ENCODE data around the gene MYL6B. TPM values are rescaled to one million over a fixed set of nuclear protein-coding genes. Genes with fewer than 3 reads are reported as not detected.
"Not testable (repeated sequence)": the region's sequence is repeated elsewhere in the genome, so short reads cannot be mapped to it uniquely, and the experiment has no call there.

MYL6B gene
- total and polyA plus RNA-seq, 12 donors, result 31.9 to 64.0 (median 49.9) TPM

GRCh38 chr12:56116267-56117081, 35.9 kb upstream of the MYL6B start, which contains the start of gene RPL41:
Gene RPL41, plus strand, starts transcription at chr12:56116633.
- peak within 1 kb of the TSS; percentile 53 to 84 (median 74) for H3K4me3 ChIP-seq
- no peaks in the 10 kb centered on the region for H3K9me3 ChIP-seq
- intact Hi-C loops (cut with DNase I), result loop anchor here in 6 of 10 donors (5.0 to 10.0 kb wide), 8 partner anchors 39 to 382 kb away; partner anchors contain the start of genes SPRYD4 (in 4 of the 6), GDF11 (in 1 of the 6), NABP2 (in 1 of the 6) and RNF41 (in 1 of the 6)
- no peaks in the 10 kb centered on the region for H3K27me3 ChIP-seq
- TF ChIP-seq, protein P1, sequence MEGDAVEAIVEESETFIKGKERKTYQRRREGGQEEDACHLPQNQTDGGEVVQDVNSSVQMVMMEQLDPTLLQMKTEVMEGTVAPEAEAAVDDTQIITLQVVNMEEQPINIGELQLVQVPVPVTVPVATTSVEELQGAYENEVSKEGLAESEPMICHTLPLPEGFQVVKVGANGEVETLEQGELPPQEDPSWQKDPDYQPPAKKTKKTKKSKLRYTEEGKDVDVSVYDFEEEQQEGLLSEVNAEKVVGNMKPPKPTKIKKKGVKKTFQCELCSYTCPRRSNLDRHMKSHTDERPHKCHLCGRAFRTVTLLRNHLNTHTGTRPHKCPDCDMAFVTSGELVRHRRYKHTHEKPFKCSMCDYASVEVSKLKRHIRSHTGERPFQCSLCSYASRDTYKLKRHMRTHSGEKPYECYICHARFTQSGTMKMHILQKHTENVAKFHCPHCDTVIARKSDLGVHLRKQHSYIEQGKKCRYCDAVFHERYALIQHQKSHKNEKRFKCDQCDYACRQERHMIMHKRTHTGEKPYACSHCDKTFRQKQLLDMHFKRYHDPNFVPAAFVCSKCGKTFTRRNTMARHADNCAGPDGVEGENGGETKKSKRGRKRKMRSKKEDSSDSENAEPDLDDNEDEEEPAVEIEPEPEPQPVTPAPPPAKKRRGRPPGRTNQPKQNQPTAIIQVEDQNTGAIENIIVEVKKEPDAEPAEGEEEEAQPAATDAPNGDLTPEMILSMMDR (IDR thresholded peaks at IDR 0.05), result peak in 1 of 9 donors; percentile 4
- peaks cover 0 to 44% (median 32%) of the 10 kb centered on the region in 9 donors for H3K4me1 ChIP-seq
- H3K27ac ChIP-seq, result peak within 1 kb of the TSS; percentile 78 to 95 (median 91)
- DNase-seq, result peak; percentile 92 to 95
- H3K36me3 ChIP-seq, result peaks cover 0 to 47% (median 33%) of the 10 kb centered on the region in 9 donors
- 0% methylated on average over 34 of the region's 34 CpGs for WGBS, 2 donors
- peak; percentile 73 to 89 (median 82) for ATAC-seq

DNA sequence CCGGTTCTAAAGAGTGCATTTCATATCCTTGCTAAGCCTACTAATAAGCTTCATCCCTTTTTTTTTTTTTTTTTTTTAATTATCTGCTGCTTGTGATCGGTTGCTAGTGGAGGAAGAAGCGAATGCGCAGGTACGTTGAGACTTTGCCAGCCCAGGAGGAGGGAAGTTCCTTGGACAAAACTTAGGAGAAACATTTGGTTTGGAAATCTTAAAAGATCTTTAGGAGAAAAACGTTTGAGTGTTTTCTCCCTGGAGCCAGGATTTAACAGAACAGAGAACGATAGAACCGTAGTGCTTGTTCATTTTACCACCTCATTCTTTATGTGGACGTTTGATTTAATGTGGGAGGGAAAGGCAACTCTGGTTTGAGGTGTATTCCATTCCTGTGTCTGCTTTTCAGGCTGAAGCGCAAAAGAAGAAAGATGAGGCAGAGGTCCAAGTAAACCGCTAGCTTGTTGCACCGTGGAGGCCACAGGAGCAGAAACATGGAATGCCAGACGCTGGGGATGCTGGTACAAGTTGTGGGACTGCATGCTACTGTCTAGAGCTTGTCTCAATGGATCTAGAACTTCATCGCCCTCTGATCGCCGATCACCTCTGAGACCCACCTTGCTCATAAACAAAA, 35.2 kb upstream of the MYL6B start:
- peaks cover 0 to 47% (median 26%) of the 10 kb centered on the region in 9 donors for H3K36me3 ChIP-seq
- H3K4me1 ChIP-seq, result peaks cover 0 to 48% (median 33%) of the 10 kb centered on the region in 9 donors
- H3K27ac ChIP-seq, result peak overlapping the region; percentile 78 to 95 (median 91)
- WGBS, 2 donors, result 2 to 4% methylated on average over 11 to 12 of the region's 16 CpGs
- H3K27me3 ChIP-seq, H3K9me3 ChIP-seq, ATAC-seq: not testable (repeated sequence)
- H3K4me3 ChIP-seq, result peak overlapping the region; percentile 53 to 84 (median 74)
- intact Hi-C loops (cut with DNase I), result loop anchor here in 6 of 10 donors (5.0 to 10.0 kb wide), 8 partner anchors 40 to 382 kb away; partner anchors contain the start of genes SPRYD4 (in 4 of the 6), GDF11 (in 1 of the 6), NABP2 (in 1 of the 6) and RNF41 (in 1 of the 6)
- peak in 1 of 2 donors; percentile 31 for DNase-seq

DNA sequence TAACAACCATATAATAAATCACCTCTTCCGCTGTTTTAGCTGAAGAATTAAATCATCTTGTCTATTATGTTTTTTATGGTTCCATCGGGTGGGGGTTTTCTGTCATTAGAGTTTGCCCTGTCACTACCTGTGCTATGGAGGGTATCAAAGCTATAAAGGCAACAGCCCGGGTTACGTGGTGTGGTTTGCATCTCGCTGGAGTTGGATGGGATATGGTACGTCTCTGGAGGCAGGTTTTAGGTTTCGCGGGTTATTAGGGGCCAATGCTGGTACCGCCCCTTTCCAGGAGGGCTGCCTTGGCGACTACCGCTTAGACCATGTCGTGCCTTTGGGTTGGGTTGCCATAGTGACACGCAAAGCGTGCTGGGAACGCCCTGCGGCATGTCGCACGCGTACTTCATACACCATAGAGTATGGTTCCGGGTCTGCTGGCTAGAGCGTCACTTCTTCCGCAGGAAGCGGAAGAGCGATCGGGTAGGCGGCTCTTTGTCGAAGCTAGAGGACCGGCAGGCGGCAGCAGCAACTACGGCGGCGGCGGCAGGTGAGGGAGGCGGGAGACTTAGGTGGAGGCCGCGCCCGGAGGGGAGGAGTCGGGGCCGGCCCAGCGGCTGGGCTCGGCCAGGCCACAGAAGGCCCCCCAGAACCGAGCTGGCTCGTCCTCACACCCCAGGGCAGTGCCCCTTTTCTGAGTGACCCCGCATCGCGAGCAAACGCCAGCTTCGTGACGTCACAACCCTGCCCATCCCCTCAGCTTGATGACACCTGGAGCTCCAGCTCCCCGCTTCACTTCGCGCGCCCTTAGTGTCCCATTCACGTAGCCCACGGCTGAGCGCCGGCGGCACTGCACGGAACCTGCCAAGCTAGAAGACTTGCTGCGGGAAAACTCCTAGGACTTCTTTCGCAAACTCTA, 34.4 kb upstream of the MYL6B start, which contains the start of gene ZC3H10:
Gene ZC3H10 (plus strand): TSS at position 489 of the 910 bp plus-strand sequence. CDS start 2,297 bp downstream, outside the sequence.
- whole genome bisulfite sequencing, 2 donors, result 1% methylated on average over 56 to 61 of the region's 61 CpGs
- Histone ChIP-seq H3K4me1 (peaks cover 0 to 56% (median 38%) of the 10 kb centered on the region in 9 donors), H3K27me3 (no peaks in the 10 kb centered on the region), H3K27ac (peak within 1 kb of the TSS; percentile 82 to 95 (median 91)), H3K4me3 (peak within 1 kb of the TSS; percentile 53 to 84 (median 74)), H3K36me3 (peaks cover 0 to 46% (median 18%) of the 10 kb centered on the region in 9 donors), H3K9me3 (no peaks in the 10 kb centered on the region)
- ATAC-seq (peak; percentile 81 to 91 (median 88)), DNase-seq (peak; percentile 93 to 97)
- intact Hi-C loops (cut with DNase I), result loop anchor here in 7 of 10 donors (1.0 to 10.0 kb wide), 14 partner anchors 41 to 383 kb away; partner anchors contain the start of genes SPRYD4 (in 5 of the 7), NABP2 (in 4 of the 7), MYL6 (in 2 of the 7) and SMARCC2 (in 2 of the 7)
- TF ChIP-seq, protein P1 (IDR thresholded peaks at IDR 0.05), result peak in 8 of 9 donors; percentile 43 to 78 (median 52)

Measured in heart right ventricle (tissue), 16 donors.